GM18526 (cell line): ENCODE results near the gene EFNA2.

ENCODE experiments used
- POLR2A ChIP-seq: IDR thresholded peaks from 3 replicates; pipeline ENCODE4 v1.6.1; 2011; ENCODE audit not compliant: insufficient read length; ENCODE audit errors: extremely low read depth

Gene EFNA2

DNA sequence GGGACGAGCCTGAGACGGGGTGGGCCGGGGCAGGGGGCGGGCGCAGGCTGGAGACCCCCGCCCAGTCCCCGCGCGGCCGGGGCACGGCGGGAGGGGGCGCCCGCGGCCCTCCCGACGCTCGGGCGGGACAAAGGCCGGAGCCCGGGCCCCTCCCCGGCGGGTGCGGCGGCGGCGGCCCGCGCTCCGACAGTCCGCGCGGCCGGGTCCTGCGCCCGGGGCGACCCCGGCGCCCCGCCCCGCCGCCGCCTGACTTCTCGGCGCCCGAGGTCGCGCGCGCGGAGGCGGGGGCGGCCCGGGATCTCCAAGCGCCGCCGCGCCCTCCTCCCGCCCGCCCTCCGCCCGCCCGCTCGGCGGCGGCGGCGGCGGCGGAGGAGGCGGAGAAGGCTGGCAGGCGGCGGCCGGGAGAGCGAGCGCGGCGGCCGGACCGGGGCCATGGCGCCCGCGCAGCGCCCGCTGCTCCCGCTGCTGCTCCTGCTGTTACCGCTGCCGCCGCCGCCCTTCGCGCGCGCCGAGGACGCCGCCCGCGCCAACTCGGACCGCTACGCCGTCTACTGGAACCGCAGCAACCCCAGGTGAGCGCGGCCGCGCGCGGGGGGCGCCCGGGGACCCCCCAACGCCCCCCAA is at the start of gene EFNA2:
Gene EFNA2, plus strand, starts transcription at position 137 of the 624 bp plus-strand sequence. Its CDS starts 296 bp downstream, at position 433.
- no peak for TF ChIP-seq POLR2A

DNA sequence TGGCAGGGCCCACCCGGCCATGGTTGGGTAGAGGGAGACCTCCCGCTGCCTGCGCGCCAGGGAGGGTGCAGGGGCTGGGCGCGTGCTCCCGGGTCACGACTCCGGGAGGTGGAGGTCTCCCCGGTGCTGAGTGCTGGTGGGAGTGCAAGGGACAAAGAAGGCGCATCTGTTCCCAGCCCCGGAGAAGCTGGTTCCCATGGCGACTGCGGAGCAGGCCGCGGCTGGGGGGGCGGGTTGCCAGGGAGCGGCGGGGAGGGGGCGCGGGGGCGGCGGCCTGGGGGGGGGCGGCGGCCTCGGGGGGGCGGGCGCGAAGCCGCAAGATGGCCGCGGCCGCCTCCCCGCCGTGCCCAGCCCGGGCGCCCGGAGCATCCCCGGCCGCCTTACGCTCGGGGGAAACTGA is 49.1 kb upstream of the EFNA2 start:
- no peak for TF ChIP-seq POLR2A

DNA sequence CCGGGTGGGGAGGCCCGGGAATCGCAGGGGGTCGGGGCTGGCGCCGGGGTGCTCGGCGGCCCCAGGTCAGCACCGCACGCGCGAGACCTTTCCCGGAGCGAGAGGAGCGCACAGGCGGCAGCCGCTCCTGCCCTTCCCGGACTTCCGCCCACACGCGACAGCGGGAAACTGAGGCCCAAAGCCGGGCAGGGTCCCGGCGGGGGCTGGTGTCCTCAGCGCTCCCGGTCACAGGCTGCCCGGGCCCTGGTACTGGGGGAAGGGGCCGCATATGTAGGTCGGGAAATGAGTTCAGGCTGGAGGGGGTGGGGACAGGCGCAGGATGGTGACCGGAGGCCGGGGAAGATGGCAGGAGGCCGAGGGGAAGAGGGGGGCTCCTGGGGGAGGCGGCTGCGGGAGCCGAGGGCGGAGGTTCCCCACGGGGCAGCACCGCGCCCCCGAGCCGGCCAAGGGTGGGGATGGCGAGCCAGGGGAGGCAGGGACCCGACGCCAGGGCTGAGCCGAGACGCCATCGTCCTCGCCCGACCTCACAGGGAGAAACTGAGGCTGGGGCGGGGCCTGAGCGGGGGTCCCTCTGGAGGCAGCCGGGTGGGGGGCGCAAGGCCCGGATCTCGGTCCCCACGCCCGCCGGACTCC is 48.5 kb upstream of the EFNA2 start:
- no peak for TF ChIP-seq POLR2A

DNA sequence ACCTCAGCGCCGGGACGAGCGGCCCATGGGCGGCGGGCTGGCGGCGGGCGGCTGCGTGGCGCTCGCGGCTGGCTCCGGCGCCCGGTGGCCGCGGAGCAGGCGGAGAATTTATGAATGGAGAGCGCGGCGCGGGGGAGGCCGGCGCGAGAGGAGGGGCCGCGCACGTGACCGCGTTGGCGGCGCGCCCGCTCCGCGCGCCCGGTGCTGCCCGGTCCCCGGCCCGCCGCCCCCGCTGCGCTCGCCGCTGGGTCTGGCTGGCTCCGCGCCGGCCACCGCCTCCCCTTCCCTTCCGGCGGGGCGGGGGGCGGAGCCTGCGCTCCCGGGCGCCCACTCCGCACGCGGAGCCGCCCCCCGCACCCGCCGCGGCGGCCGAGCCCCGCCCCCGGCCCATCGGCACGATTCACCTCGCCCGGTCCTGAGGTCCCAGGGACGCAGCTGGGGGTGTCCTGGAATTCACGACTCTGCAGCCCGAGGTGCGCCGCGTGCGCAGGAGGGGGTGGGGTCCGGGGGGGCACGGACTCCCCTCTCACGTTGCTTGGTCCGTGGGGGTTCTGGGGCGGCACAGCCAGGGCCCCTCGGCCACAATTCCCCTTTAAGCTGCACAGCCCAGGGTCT is 47.8 kb upstream of the EFNA2 start, which contains the start of gene CBARP:
Gene CBARP, minus strand, starts transcription at position 252 of the 615 bp plus-strand sequence. CDS start 1,905 bp downstream, outside the sequence.
- TF ChIP-seq POLR2A: no peak

DNA sequence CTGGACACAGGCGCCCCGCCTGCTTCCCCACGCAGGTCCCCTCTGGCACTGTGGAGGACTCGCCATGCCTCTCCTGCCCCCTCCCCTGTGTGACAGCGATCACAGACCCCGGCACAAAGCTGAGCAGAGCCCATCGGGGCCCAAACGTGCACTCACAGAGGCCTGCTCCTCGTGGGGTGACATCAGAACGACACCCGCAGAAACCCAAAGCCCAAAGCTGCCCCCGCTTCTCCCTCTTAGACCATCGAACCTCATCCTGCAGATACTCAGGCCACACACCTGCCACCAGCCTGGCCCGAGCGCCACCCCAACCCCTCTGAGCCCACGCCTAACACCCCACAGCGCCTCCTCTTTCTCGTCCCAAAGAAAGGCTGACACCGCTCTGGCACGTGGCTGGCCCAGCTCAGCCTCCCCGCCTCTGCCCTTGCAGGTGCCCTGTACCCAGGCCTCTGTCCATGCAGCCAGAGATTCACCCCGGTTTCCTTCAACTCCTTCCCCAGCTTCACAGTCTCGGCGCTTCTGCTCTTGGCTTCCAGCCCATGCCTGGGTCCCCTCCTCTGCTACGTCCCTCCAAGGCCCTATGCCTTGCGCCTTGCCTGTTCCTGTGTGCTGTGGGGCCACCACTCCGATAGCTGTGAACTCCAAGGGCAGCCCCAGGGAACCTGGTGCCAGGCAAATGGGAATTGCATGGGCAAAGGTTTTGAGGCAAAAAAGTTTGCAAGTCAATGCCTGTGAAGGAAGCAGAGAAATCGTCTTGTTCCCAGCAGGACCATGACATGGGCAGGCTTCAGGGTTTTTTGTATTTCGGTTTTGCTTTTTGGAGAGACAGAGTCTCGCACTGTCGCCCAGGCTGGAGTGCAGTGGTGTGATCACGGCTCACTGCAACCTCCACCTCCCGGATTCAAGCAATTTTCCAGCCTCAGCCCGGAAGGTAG is 47.0 kb upstream of the EFNA2 start:
- TF ChIP-seq POLR2A: no peak

DNA sequence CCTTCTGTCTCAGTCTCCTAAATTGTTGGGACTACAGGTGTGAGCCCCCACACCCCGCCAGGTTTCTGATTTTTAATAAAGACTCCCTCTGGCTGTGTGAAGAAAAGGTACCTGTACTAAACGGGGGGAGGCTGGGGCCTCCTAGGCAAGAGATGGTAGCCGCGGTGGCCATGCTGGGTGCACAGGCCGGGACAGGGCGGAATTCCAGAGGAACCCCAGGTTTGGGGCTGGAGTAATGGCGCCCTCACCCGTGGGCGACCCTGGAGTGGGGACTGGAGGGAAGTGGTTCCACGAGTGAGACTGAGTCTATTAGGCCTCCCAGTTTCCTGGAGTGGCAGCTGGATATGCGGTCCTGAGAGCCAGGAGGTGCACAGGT is 46.3 kb upstream of the EFNA2 start:
- no peak for TF ChIP-seq POLR2A

DNA sequence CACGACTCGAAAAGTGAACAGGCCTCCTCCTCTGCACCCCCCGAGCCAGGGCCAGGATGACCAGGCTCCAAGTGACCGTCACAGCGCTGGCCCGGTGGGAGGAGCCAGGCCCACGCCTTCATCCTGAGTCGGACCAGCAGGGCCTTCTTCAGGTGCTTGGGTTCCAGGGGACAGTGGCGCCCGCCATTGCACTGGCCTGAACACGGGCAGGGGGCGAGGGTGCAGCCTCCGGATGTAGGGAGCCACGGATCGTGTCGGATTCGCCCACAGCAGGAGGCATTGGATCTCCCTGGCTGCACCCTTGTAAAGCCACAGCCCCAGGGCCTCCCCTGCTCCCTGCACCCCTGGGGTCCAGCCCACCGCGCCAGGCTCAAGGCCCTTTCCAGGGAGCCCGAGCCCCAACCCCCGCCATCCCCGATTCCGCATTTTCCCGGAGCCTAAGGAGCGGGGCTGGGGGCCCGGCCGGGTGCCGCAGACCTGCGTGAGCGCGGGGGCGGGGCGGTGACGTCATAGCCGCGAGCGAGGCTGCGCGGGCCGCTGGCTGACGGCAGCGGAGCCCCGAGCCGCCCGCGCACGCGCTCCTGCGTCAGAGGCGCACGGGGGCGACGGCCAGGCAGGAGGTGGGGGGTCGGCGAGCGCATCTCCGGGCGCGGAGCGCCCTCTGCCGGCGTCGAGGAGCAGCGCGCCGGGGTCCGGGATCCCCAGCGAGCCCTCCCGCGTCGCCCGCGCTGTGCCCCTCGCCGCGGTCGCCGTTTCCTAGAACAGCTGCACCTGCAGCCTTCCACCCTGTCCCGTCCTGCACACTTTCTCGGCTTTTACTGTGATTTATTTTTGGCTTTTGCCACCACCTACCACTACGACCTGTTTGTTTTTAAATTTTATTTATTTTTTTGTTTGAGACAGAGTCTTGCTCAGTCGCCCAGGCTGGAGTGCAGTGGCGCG is 45.6 kb upstream of the EFNA2 start:
- no peak for TF ChIP-seq POLR2A

DNA sequence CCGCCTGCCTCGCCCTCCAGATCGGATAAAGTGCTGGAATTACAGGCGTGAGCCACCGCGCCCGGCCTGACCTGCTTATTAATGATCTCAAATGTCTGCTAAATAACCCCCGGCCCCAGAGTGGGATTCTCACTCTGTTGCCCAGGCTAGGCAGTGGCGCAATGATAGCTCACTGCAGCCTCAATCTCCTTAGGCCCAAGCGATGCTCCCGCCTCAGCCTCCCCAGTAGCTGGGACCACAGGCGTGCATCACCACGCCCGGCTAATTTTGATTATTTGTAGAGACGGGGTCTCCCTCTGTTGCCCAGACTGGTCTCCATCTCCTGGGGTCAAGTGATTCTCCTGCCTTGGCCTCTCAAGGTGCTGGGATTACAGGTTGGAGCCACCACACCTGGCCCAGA is 44.7 kb upstream of the EFNA2 start:
- no peak for TF ChIP-seq POLR2A

DNA sequence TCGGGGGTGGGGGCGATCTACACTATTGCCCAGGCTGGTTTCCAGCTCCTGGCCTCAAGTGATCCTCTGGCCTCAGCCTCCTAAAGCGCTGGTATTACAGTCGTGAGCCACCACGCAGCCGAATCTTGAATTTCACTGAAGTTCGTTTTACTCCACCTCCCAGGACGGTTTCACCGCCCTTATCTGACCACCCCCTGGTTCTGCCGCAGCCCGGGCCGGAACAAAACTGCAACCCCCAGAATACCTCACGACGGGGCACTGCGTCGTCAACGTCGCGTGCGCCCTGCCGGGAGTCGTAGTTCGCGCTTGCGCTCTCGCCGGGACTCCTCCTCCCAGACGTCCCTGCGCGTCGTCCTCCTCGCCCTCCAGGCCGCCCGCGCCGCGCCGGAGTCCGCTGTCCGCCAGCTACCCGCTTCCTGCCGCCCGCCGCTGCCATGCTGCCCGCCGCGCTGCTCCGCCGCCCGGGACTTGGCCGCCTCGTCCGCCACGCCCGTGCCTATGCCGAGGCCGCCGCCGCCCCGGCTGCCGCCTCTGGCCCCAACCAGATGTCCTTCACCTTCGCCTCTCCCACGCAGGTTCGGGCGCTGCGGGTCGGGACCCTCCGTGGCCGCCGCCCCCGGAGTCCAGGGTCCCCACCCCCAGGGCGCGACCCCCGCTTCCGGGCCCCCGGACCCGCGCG is 44.1 kb upstream of the EFNA2 start, which contains the start of gene ATP5F1D:
Gene ATP5F1D, plus strand, starts transcription at position 335 of the 679 bp plus-strand sequence. Its CDS starts 100 bp downstream, at position 435.
- TF ChIP-seq POLR2A: peak; percentile 61

DNA sequence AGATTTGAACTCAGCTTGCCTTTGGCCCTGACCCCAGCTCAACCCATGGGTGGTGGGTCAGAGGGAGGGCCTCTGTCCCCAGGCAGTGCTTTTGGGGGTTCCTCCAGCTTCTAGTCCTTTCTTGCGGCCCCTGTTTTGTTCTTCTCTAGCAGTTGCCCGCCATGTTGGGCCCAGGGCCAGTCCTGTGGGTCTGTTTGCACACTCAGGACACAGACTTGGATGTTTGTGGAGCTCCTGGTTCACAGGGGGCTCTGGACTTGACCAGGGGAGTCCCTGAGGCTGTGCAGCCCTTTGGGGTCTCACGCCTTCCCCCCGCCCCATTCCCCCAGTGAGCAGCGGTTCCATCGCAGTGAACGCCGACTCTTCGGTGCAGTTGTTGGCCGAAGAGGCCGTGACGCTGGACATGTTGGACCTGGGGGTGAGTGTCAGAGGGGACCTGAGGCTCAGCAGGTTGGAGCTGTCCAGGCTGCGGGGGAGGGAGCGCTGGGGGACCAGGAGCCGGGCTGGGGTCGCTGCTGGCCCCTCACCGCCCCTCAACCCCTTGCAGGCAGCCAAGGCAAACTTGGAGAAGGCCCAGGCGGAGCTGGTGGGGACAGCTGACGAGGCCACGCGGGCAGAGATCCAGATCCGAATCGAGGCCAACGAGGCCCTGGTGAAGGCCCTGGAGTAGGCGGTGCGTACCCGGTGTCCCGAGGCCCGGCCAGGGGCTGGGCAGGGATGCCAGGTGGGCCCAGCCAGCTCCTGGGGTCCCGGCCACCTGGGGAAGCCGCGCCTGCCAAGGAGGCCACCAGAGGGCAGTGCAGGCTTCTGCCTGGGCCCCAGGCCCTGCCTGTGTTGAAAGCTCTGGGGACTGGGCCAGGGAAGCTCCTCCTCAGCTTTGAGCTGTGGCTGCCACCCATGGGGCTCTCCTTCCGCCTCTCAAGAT is 41.6 kb upstream of the EFNA2 start:
- TF ChIP-seq POLR2A: peak; percentile 21

DNA sequence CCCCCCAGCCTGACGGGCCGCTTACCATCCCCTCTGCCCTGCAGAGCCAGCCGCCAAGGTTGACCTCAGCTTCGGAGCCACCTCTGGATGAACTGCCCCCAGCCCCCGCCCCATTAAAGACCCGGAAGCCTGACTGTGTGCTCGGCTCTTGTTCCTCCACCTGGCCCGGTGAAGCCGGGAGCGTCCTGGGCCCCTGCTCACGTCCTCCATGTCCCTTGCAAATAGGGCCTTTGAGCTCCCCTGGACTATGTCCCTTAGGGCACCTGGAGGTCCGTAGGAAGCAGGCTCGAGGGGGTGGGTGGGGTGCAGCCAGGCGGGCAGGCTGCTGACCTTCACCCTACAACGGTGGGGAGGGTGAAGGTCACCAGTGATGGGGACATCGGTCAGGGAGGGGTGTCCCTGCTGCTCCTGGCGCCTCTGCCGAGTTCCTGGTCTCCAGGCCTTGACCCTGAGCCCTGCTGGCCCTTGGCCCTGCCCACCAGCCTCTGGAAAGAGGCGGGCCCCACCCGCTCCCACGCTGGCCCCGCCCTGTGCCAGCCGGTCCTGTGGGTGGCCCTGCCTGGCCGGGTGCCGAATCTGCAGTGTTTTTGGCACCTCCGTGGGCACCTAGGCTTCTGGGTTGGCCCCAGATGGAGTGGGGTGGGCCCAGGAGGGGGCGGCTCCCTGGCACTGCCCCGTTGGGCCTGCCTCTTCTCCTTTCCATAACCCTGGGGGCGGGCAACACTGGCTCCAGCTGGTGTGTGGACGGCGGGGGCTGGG is 40.8 kb upstream of the EFNA2 start:
- TF ChIP-seq POLR2A: no peak
